ENCODE data around the gene RPA1. TPM values are rescaled to one million over a fixed set of nuclear protein-coding genes. Genes with fewer than 3 reads are reported as not detected.

Gene RPA1
- polyA plus RNA-seq, 1 experiment: 67.9 TPM

GRCh38 chr17:1785930-1786329 is 43.9 kb upstream of the RPA1 start:
- H3K4me3 ChIP-seq (ENCODE audit: low read depth, low read length): no peak overlapping the region
- peaks cover 4% of the 10 kb centered on the region; the same call in 1 of the 2 replicates for H3K36me3 ChIP-seq (ENCODE audit: control insufficient read depth, insufficient read depth, low read length)
- no peaks in the 10 kb centered on the region for H3K27me3 ChIP-seq (ENCODE audit: control insufficient read depth, insufficient read depth, low read length)
- no peak for TF ChIP-seq CTCF (IDR thresholded peaks at IDR 0.05; ENCODE audit: insufficient read depth, low read depth, low read length)
- CTCF ChIA-PET: interaction anchor here (0.6 to 14.2 kb wide), 5 partner anchors 62 to 171 kb away, joined by 3 to 224 read pairs (median 3); partner anchors contain the start of gene WDR81
- POLR2A ChIA-PET: no interaction called here
- no peak for DNase-seq (ENCODE audit: low read depth)

- DNase-seq (ENCODE audit: low read depth): no peak
- POLR2A ChIA-PET: no interaction called here
Observed at GRCh38 chr17:1786708-1787107, 43.1 kb upstream of the RPA1 start.

GRCh38 chr17:1787301-1787902 is 42.4 kb upstream of the RPA1 start:
- Histone ChIP-seq H3K4me3 (ENCODE audit: low read depth, low read length) (no peak overlapping the region), H3K36me3 (ENCODE audit: control insufficient read depth, insufficient read depth, low read length) (peaks cover 3% of the 10 kb centered on the region; the same call in 1 of the 2 replicates), H3K27me3 (ENCODE audit: control insufficient read depth, insufficient read depth, low read length) (no peaks in the 10 kb centered on the region)
- DNase-seq (ENCODE audit: low read depth): peak; percentile 77
- POLR2A ChIA-PET: interaction anchor here (0.7 to 1.0 kb wide), 2 partner anchors 70 to 73 kb away, joined by 3 to 6 read pairs; no protein-coding TSS in a partner anchor
- CTCF ChIA-PET: interaction anchor here (1.1 to 14.2 kb wide), 3 partner anchors 70 to 138 kb away, joined by 4 to 224 read pairs (median 4); partner anchors contain the start of gene RILP
- no peak for TF ChIP-seq CTCF (IDR thresholded peaks at IDR 0.05; ENCODE audit: insufficient read depth, low read depth, low read length)

More at GRCh38 chr17:1786708-1787107, 43.1 kb upstream of the RPA1 start:
- TF ChIP-seq CTCF (IDR thresholded peaks at IDR 0.05; ENCODE audit: insufficient read depth, low read depth, low read length): no peak
- H3K36me3 ChIP-seq (ENCODE audit: control insufficient read depth, insufficient read depth, low read length): peaks cover 4% of the 10 kb centered on the region; the same call in 1 of the 2 replicates
- no peaks in the 10 kb centered on the region for H3K27me3 ChIP-seq (ENCODE audit: control insufficient read depth, insufficient read depth, low read length)
- no peak overlapping the region for H3K4me3 ChIP-seq (ENCODE audit: low read depth, low read length)
- CTCF ChIA-PET: interaction anchor here (0.9 to 14.2 kb wide), 4 partner anchors 69 to 137 kb away, joined by 3 to 224 read pairs (median 4); partner anchors contain the start of gene RILP

GRCh38 chr17:1789936-1790335 is 39.9 kb upstream of the RPA1 start:
- CTCF ChIA-PET: interaction anchor here (0.8 to 1.0 kb wide), 2 partner anchors 10 to 39 kb away, joined by 3 to 6 read pairs; partner anchors contain the start of gene SMYD4

More at GRCh38 chr17:1789936-1790335, 39.9 kb upstream of the RPA1 start:
- H3K27me3 ChIP-seq (ENCODE audit: control insufficient read depth, insufficient read depth, low read length): no peaks in the 10 kb centered on the region
- DNase-seq (ENCODE audit: low read depth): no peak
- H3K36me3 ChIP-seq (ENCODE audit: control insufficient read depth, insufficient read depth, low read length): peaks cover 2% of the 10 kb centered on the region; the same call in 1 of the 2 replicates
- POLR2A ChIA-PET: no interaction called here
- no peak for TF ChIP-seq CTCF (IDR thresholded peaks at IDR 0.05; ENCODE audit: insufficient read depth, low read depth, low read length)
- no peak overlapping the region for H3K4me3 ChIP-seq (ENCODE audit: low read depth, low read length)

Measured in BJ (cell line).